ENCODE results near the gene CD47. TPM values are rescaled to one million over a fixed set of nuclear protein-coding genes. Genes with fewer than 3 reads are reported as not detected.

CD47 gene
- total and polyA plus RNA-seq, 2 donors (not counting 1 experiment from before 2014, with no cell fraction given), result 86.4 to 259 TPM

DNA sequence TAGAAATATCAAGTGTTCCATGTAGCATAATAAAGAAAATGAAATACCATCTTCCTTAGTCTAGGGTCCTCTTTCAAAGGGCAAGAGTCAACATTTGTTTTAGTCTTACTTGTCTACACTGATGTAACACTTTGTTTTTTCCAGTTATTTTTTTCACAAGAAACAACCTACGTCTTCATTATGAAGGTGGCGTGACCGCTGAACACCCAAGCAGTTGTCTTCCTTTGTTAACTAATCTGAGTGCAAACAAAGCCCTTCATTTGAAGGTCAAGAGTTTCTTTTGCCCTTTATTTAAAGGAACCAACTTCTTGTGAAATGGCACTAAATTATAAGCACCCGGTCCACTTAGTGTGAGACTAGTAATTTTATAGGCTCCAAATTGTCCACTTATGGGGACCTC, 73.2 kb downstream of the CD47 start:
- peaks cover 24% of the 10 kb centered on the region for H3K27me3 Mint-ChIP-seq
- H3K4me1 Mint-ChIP-seq, result no peaks in the 10 kb centered on the region
- ChIA-PET POLR2A (no interaction called here), CTCF (no interaction called here)
- H2AFZ ChIP-seq (ENCODE audit: insufficient read depth, low read depth, low read length, poor library complexity, severe bottlenecking), result no peak overlapping the region
- no peaks in the 10 kb centered on the region for H3K79me2 ChIP-seq (ENCODE audit: control insufficient read depth, insufficient read depth, low read length)
- H3K4me3 ChIP-seq (ENCODE audit: control extremely low read depth in 1 of 5, extremely low read depth in 1 of 5, insufficient read depth in 1 of 5, low read depth in 2 of 5, low read length in 4 of 5), result no peak overlapping the region
- H4K20me1 ChIP-seq (ENCODE audit: control insufficient read depth, insufficient read depth, low read length, poor library complexity, severe bottlenecking), result no peaks in the 10 kb centered on the region
- H3K4me3 Mint-ChIP-seq, result no peak overlapping the region
- H3K9me3 Mint-ChIP-seq (ENCODE audit: insufficient read depth), result no peaks in the 10 kb centered on the region
- H3K27ac Mint-ChIP-seq, result no peak overlapping the region
- DNase-seq (no peak), ATAC-seq (ENCODE audit: low read depth) (no peak)
- H3K27me3 ChIP-seq (replicated peaks in 1 of 4; ENCODE audit: control extremely low read depth in 1 of 4, control insufficient read depth in 3 of 4, insufficient read depth in 4 of 4, low read length in 3 of 4), result no peaks in the 10 kb centered on the region
- WGBS (ENCODE audit: insufficient coverage), result no CpG with 5 or more reads among the region's 4 CpGs
- no peaks in the 10 kb centered on the region for H3K9me3 ChIP-seq (ENCODE audit: control extremely low read depth in 1 of 3, control insufficient read depth in 2 of 3, insufficient read depth in 1 of 3, low read length in 2 of 3)
- intact Hi-C loops (cut with micrococcal nuclease), result no loop called here
- H3K27ac ChIP-seq (ENCODE audit: low read length in 2 of 2), result no peak overlapping the region
- TF ChIP-seq, protein P1, sequence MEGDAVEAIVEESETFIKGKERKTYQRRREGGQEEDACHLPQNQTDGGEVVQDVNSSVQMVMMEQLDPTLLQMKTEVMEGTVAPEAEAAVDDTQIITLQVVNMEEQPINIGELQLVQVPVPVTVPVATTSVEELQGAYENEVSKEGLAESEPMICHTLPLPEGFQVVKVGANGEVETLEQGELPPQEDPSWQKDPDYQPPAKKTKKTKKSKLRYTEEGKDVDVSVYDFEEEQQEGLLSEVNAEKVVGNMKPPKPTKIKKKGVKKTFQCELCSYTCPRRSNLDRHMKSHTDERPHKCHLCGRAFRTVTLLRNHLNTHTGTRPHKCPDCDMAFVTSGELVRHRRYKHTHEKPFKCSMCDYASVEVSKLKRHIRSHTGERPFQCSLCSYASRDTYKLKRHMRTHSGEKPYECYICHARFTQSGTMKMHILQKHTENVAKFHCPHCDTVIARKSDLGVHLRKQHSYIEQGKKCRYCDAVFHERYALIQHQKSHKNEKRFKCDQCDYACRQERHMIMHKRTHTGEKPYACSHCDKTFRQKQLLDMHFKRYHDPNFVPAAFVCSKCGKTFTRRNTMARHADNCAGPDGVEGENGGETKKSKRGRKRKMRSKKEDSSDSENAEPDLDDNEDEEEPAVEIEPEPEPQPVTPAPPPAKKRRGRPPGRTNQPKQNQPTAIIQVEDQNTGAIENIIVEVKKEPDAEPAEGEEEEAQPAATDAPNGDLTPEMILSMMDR (IDR thresholded peaks at IDR 0.05), result no peak
- no peak for TF ChIP-seq EZH2 (IDR thresholded peaks at IDR 0.05; ENCODE audit: borderline replicate concordance, insufficient read depth, low read depth, low read length, poor library complexity, severe bottlenecking)
- no peak overlapping the region for H3K4me2 ChIP-seq (replicated peaks; ENCODE audit: low read depth, low read length, poor library complexity, severe bottlenecking)
- H3K9ac ChIP-seq (ENCODE audit: low read length), result no peak overlapping the region
- no peaks in the 10 kb centered on the region for H3K4me1 ChIP-seq (ENCODE audit: control insufficient read depth in 2 of 2, insufficient read depth in 2 of 2, low read length in 2 of 2)
- peaks cover 0 to 3% of the 10 kb centered on the region in 2 experiments for H3K36me3 ChIP-seq (replicated peaks in 1 of 2; ENCODE audit: control extremely low read depth in 1 of 2, control insufficient read depth in 1 of 2, extremely low read depth in 1 of 2, insufficient read depth in 2 of 2, low read length in 1 of 2)

DNA sequence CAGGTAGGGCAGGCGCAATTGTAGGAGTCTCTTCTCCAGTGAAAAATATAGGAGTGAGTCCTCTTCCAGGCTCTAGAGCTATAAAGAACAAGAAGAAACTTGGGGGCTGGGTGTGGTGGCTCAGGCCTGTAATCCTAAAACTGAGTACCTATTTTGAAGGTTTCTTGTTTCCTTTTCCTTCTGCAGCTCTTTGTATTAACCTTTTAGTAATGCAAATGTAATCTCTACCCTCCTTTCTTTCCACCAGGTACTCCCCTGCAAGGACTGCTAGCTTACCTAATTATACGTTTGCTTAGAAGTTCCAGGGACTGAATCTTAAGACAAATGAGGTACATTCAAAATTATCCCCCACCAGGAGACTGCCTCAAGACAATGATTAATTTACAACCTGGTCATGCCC, 75.9 kb downstream of the CD47 start:
- no peak overlapping the region for H3K4me2 ChIP-seq (replicated peaks; ENCODE audit: low read depth, low read length, poor library complexity, severe bottlenecking)
- POLR2A ChIA-PET, result no interaction called here
- intact Hi-C loops (cut with micrococcal nuclease), result no loop called here

More for the DNA sequence above, 75.9 kb downstream of the CD47 start:
- no peak overlapping the region for H3K4me3 Mint-ChIP-seq
- peaks cover 12% of the 10 kb centered on the region for H3K4me1 Mint-ChIP-seq
- no peak overlapping the region for H3K27ac Mint-ChIP-seq
- Histone ChIP-seq H2AFZ (ENCODE audit: insufficient read depth, low read depth, low read length, poor library complexity, severe bottlenecking) (no peak overlapping the region), H3K4me1 (ENCODE audit: control insufficient read depth in 2 of 2, insufficient read depth in 2 of 2, low read length in 2 of 2) (peaks cover 7 to 8% of the 10 kb centered on the region in 2 donors), H3K36me3 (replicated peaks in 1 of 2; ENCODE audit: control extremely low read depth in 1 of 2, control insufficient read depth in 1 of 2, extremely low read depth in 1 of 2, insufficient read depth in 2 of 2, low read length in 1 of 2) (no peaks in the 10 kb centered on the region), H4K20me1 (ENCODE audit: control insufficient read depth, insufficient read depth, low read length, poor library complexity, severe bottlenecking) (no peaks in the 10 kb centered on the region), H3K79me2 (ENCODE audit: control insufficient read depth, insufficient read depth, low read length) (no peaks in the 10 kb centered on the region), H3K27me3 (replicated peaks in 1 of 4; ENCODE audit: control extremely low read depth in 1 of 4, control insufficient read depth in 3 of 4, insufficient read depth in 4 of 4, low read length in 3 of 4) (no peaks in the 10 kb centered on the region), H3K27ac (ENCODE audit: low read length in 2 of 2) (no peak overlapping the region), H3K4me3 (ENCODE audit: control extremely low read depth in 1 of 5, extremely low read depth in 1 of 5, insufficient read depth in 1 of 5, low read depth in 2 of 5, low read length in 4 of 5) (no peak overlapping the region), H3K9ac (ENCODE audit: low read length) (no peak overlapping the region), H3K9me3 (ENCODE audit: control extremely low read depth in 1 of 3, control insufficient read depth in 2 of 3, insufficient read depth in 1 of 3, low read length in 2 of 3) (no peaks in the 10 kb centered on the region)
- peaks cover 24% of the 10 kb centered on the region for H3K27me3 Mint-ChIP-seq
- H3K9me3 Mint-ChIP-seq (ENCODE audit: insufficient read depth), result no peaks in the 10 kb centered on the region
- ATAC-seq (ENCODE audit: low read depth), result no peak
- 94% methylated on average over 2 of the region's 2 CpGs for WGBS (ENCODE audit: insufficient coverage)
- CTCF ChIA-PET, result no interaction called here
- TF ChIP-seq EZH2 (IDR thresholded peaks at IDR 0.05; ENCODE audit: borderline replicate concordance, insufficient read depth, low read depth, low read length, poor library complexity, severe bottlenecking), result no peak
- TF ChIP-seq, protein P1 (IDR thresholded peaks at IDR 0.05), result no peak
- no peak for DNase-seq
